Ishikawa (cell line): Measurements from ENCODE around the gene MARS1.

Experiments
- CREB1 ChIP-seq: IDR thresholded peaks from 2 replicates; pipeline ENCODE4 v1.6.1; 2012; ENCODE audit warnings: low read depth
- EGR1 ChIP-seq: IDR thresholded peaks from 2 replicates; pipeline ENCODE4 v1.6.1; 2012
- EP300 ChIP-seq: IDR thresholded peaks from 2 replicates; pipeline ENCODE4 v1.6.1; 2012; ENCODE audit warnings: borderline replicate concordance
- FOXM1 ChIP-seq: IDR thresholded peaks from 2 replicates; pipeline ENCODE4 v1.6.1; 2012; ENCODE audit warnings: low read depth, borderline replicate concordance
- RAD21 ChIP-seq: IDR thresholded peaks from 2 replicates; pipeline ENCODE4 v1.6.1; 2012; ENCODE audit warnings: low read depth
- REST ChIP-seq: IDR thresholded peaks from 2 replicates; pipeline ENCODE4 v1.6.1; 2012; ENCODE audit warnings: low read depth, mild to moderate bottlenecking
- TEAD4 ChIP-seq: IDR thresholded peaks from 2 replicates; pipeline ENCODE4 v1.6.1; 2012
- YY1 ChIP-seq: IDR thresholded peaks from 2 replicates; pipeline ENCODE4 v1.6.1; 2012; ENCODE audit warnings: low read depth
- TF ChIP-seq, protein P1 (sequence below): IDR thresholded peaks from 2 replicates; pipeline ENCODE4 v1.6.1; 2012

GRCh38 chr12:57460468-57460784 is 27.4 kb upstream of the MARS1 start:
- TF ChIP-seq TEAD4: no peak
- TF ChIP-seq YY1: no peak
- TF ChIP-seq FOXM1: no peak
- no peak for TF ChIP-seq REST
- TF ChIP-seq EGR1: no peak
- no peak for TF ChIP-seq CREB1
- no peak for TF ChIP-seq RAD21
- no peak for TF ChIP-seq EP300
- TF ChIP-seq, protein P1, sequence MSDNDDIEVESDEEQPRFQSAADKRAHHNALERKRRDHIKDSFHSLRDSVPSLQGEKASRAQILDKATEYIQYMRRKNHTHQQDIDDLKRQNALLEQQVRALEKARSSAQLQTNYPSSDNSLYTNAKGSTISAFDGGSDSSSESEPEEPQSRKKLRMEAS: no peak
